Body of pancreas (tissue), 4 donors: ENCODE results near the gene SLC39A2. TPM values are rescaled to one million over a fixed set of nuclear protein-coding genes. Genes with fewer than 3 reads are reported as not detected.

Source experiments
- ATAC-seq: fragments of 150-250 bp; one replicate; pipeline ENCODE4 v1.9.1; 2016
- DNase-seq, 4 donors: peaks; one replicate each; pipeline ENCODE4 v3.0.0-alpha.2; 2019
- H3K27ac ChIP-seq, 4 donors: fragments of 200-600 bp; sonication (generic); 1 replicate in 3 of 4; 2 replicates in 1 of 4; pipeline versions ENCODE4 v1.5.1 to v1.6.1; 2016 to 2019; ENCODE audit warnings: mild to moderate bottlenecking in 1 of 4, mixed read lengths in 1 of 4, moderate library complexity in 1 of 4
- H3K27me3 ChIP-seq, 2 donors: fragments of 200-600 bp; sonication (generic); one replicate each; pipeline ENCODE4 v1.6.0; 2016; ENCODE audit warnings: mild to moderate bottlenecking in 1 of 2
- H3K36me3 ChIP-seq, 2 donors: fragments of 200-600 bp; sonication (generic); replicated peaks in 1 of 2; 2 replicates each; pipeline ENCODE4 v1.5.1; 2016; ENCODE audit warnings: low read depth in 2 of 2; ENCODE audit not compliant: insufficient read depth in 1 of 2
- H3K4me1 ChIP-seq: fragments of 200-600 bp; sonication (generic); one replicate; pipeline ENCODE4 v1.6.0; 2016
- H3K4me3 ChIP-seq, 2 donors: fragments of 200-600 bp; sonication (generic); 1 replicate in 1 of 2; 2 replicates in 1 of 2; pipeline ENCODE4 v1.5.1; 2016 to 2019
- H3K9me3 ChIP-seq, 3 donors: fragments of 200-600 bp; sonication (generic); 1 replicate in 2 of 3; 2 replicates in 1 of 3; pipeline ENCODE4 v1.5.1; 2016
- CTCF ChIP-seq, 7 experiments: fragments of 450-650 bp in 4 of 7; fragments of 200-600 bp in 3 of 7; sonication (generic) in 3 of 7; IDR thresholded peaks; one replicate each; pipeline ENCODE4 v1.5.1; 2016 to 2019; ENCODE audit warnings: antibody characterized with exemption in 7 of 7
- POLR2A ChIP-seq, 3 donors: fragments of 450-650 bp; IDR thresholded peaks; one replicate each; pipeline ENCODE4 v1.6.1; 2016; ENCODE audit warnings: antibody characterized with exemption in 3 of 3, mild to moderate bottlenecking in 2 of 3
- whole genome bisulfite sequencing, 2 donors: methylation state at CpG; one replicate each; pipeline ENCODE4 v1.1.5; 2017; 5-methylcytosine and 5-hydroxymethylcytosine counted together
- intact Hi-C: fragments of 100-400 bp; cut with DNase I; formaldehyde crosslinking; loops from one replicate; pipeline ENCODE4 v1.15.1; 2023
- total RNA-seq, 2 donors: library from RNA; depleted of rRNA; stranded (reverse); fragments of >200 nt; gene quantifications; one replicate each; pipeline ENCODE4 v1.1.0, GENCODE V29; 2016

The SLC39A2 gene
- total RNA-seq, 2 donors from 2014 or later = not detected

GRCh38 chr14:20986811-20987210, 12.3 kb upstream of the SLC39A2 start:
- Histone ChIP-seq H3K4me1 (peaks cover 19% of the 10 kb centered on the region), H3K4me3 (no peak overlapping the region), H3K9me3 (no peaks in the 10 kb centered on the region), H3K27me3 (no peaks in the 10 kb centered on the region), H3K36me3 (no peaks in the 10 kb centered on the region), H3K27ac (peak overlapping the region in 1 of 4 donors; percentile 28)
- intact Hi-C loops = no loop called here
- TF ChIP-seq CTCF (IDR thresholded peaks at IDR 0.05) = no peak
- no peak for TF ChIP-seq POLR2A (IDR thresholded peaks at IDR 0.05)
- DNase-seq = peak in 2 of 4 donors; percentile 22 to 25
- ATAC-seq = no peak
- WGBS, 2 donors = 50 to 51% methylated on average over 2 of the region's 2 CpGs

GRCh38 chr14:20988717-20989470, 10.2 kb upstream of the SLC39A2 start:
- no peak for ATAC-seq

GRCh38 chr14:20989471-20989786, 9.7 kb upstream of the SLC39A2 start:
- H3K27me3 ChIP-seq = no peaks in the 10 kb centered on the region
- H3K4me1 ChIP-seq = peaks cover 21% of the 10 kb centered on the region

More at GRCh38 chr14:20988717-20989470, 10.2 kb upstream of the SLC39A2 start:
- DNase-seq = peak in 1 of 4 donors; percentile 12
- H3K36me3 ChIP-seq = peaks cover 4 to 12% of the 10 kb centered on the region in 2 donors
- H3K27me3 ChIP-seq = no peaks in the 10 kb centered on the region
- no peak overlapping the region for H3K4me3 ChIP-seq
- no peak for TF ChIP-seq CTCF (IDR thresholded peaks at IDR 0.05)
- no peak for TF ChIP-seq POLR2A (IDR thresholded peaks at IDR 0.05)
- WGBS, 2 donors = 82 to 87% methylated on average over 15 of the region's 15 CpGs
- H3K9me3 ChIP-seq = no peaks in the 10 kb centered on the region
- H3K4me1 ChIP-seq = peaks cover 21% of the 10 kb centered on the region
- H3K27ac ChIP-seq = peak overlapping the region; percentile 3 to 82 (median 66)
- intact Hi-C loops = no loop called here

GRCh38 chr14:20989787-20990600, 9.1 kb upstream of the SLC39A2 start, which contains the start of gene METTL17:
METTL17 (plus strand) TSS chr14:20989980; CDS start chr14:20990003, 23 bp downstream.
- 0 to 1% methylated on average over 19 to 42 of the region's 42 CpGs for WGBS, 2 donors
- no peaks in the 10 kb centered on the region for H3K27me3 ChIP-seq
- H3K36me3 ChIP-seq = peaks cover 10 to 18% of the 10 kb centered on the region in 2 donors
- TF ChIP-seq CTCF (IDR thresholded peaks at IDR 0.05) (peak in 4 of 7 experiments; percentile 12 to 51 (median 38)), POLR2A (IDR thresholded peaks at IDR 0.05) (peak in 2 of 3 donors; percentile 80 to 82)
- ATAC-seq (peak; percentile 98), DNase-seq (peak; percentile 90 to 96 (median 92))
- H3K27ac ChIP-seq = peak within 1 kb of the TSS; percentile 3 to 82 (median 66)
- H3K4me3 ChIP-seq = peak within 1 kb of the TSS; percentile 33 to 75
- H3K9me3 ChIP-seq = no peaks in the 10 kb centered on the region
- peaks cover 21% of the 10 kb centered on the region for H3K4me1 ChIP-seq
- intact Hi-C loops = no loop called here

More at GRCh38 chr14:20989471-20989786, 9.7 kb upstream of the SLC39A2 start:
- intact Hi-C loops = no loop called here
- 0 to 1% methylated on average over 11 of the region's 11 CpGs for WGBS, 2 donors
- peak overlapping the region; percentile 3 to 82 (median 66) for H3K27ac ChIP-seq
- H3K4me3 ChIP-seq = no peak overlapping the region
- no peaks in the 10 kb centered on the region for H3K9me3 ChIP-seq
- peaks cover 5 to 12% of the 10 kb centered on the region in 2 donors for H3K36me3 ChIP-seq
- TF ChIP-seq CTCF (IDR thresholded peaks at IDR 0.05) = no peak
- no peak for TF ChIP-seq POLR2A (IDR thresholded peaks at IDR 0.05)
- ATAC-seq = no peak
- no peak for DNase-seq
